IMR-90 (cell line): Measurements from ENCODE around the gene AQP1. TPM values are rescaled to one million over a fixed set of nuclear protein-coding genes. Genes with fewer than 3 reads are reported as not detected.

ENCODE experiments used
- ATAC-seq: fragments of 200-7000 bp; cut with Tn5 transposase; 2 replicates; pipeline ENCODE4 v1.9.1; 2020; ENCODE audit warnings: low read depth, mild to moderate bottlenecking, moderate library complexity
- BruUV-seq: library from RNA; stranded (reverse); fragments of 400-500 nt; replicated peaks from 2 replicates; lab custom pipeline; 2021; lab: Mats Ljungman, UMichigan
- CTCF ChIA-PET: fragments of 300-600 bp; formaldehyde crosslinking; extraction: SDS; loops from one replicate; lab custom pipeline; 2021; ENCODE audit warnings: antibody characterized with exemption; lab: Yijun Ruan, JAX
- POLR2A ChIA-PET: fragments of 300-600 bp; sonication (Branson Sonifier 250); formaldehyde crosslinking; loops from one replicate; lab custom pipeline; 2022; ENCODE audit warnings: antibody characterized with exemption; ENCODE audit not compliant: unreplicated experiment; lab: Charles Lee
- DNase-seq: peaks from one replicate; pipeline ENCODE4 v3.0.0; 2013
- H2AFZ ChIP-seq: replicated peaks from 2 replicates; pipeline ENCODE3; 2013; ENCODE audit warnings: low read length, mild to moderate bottlenecking; ENCODE audit not compliant: poor library complexity
- H2AK5ac ChIP-seq: 2 replicates; pipeline ENCODE4 v1.6.1; 2013; ENCODE audit warnings: low read depth, low read length, inconsistent platforms
- H2AK9ac ChIP-seq: replicated peaks from 2 replicates; pipeline ENCODE3; 2013; ENCODE audit warnings: mild to moderate bottlenecking, low read depth, low read length, moderate library complexity; ENCODE audit not compliant: poor library complexity
- H2BK120ac ChIP-seq: 2 replicates; pipeline ENCODE4 v1.6.1; 2013; ENCODE audit warnings: low read depth, low read length, inconsistent platforms
- H2BK15ac ChIP-seq: 3 replicates; pipeline ENCODE4 v1.6.1; 2013; ENCODE audit warnings: low read depth, low read length, inconsistent platforms
- H2BK20ac ChIP-seq: 2 replicates; pipeline ENCODE4 v1.6.1; 2013; ENCODE audit warnings: low read depth, mild to moderate bottlenecking, inconsistent platforms, low read length, moderate library complexity
- H2BK5ac ChIP-seq: 2 replicates; pipeline ENCODE4 v1.6.1; 2013; ENCODE audit warnings: mild to moderate bottlenecking, low read depth, low read length, inconsistent platforms; ENCODE audit not compliant: poor library complexity, severe bottlenecking
- H3K14ac ChIP-seq: replicated peaks from 2 replicates; pipeline ENCODE4 v1.6.1; 2013; ENCODE audit warnings: low read depth, low read length, inconsistent platforms
- H3K18ac ChIP-seq: 2 replicates; pipeline ENCODE4 v1.6.1; 2013; ENCODE audit warnings: low read depth, low read length, control low read depth
- H3K23ac ChIP-seq: 2 replicates; pipeline ENCODE4 v1.6.1; 2013; ENCODE audit warnings: low read depth, low read length, inconsistent platforms
- H3K27ac ChIP-seq: 2 replicates; pipeline ENCODE4 v1.5.1; 2013; ENCODE audit warnings: mild to moderate bottlenecking, control low read depth, low read length; ENCODE audit not compliant: insufficient read depth
- H3K27me3 ChIP-seq: 2 replicates; pipeline ENCODE4 v1.6.1; 2013; ENCODE audit warnings: low read length; ENCODE audit not compliant: control insufficient read depth, insufficient read depth
- H3K36me3 ChIP-seq: 2 replicates; pipeline ENCODE4 v1.6.1; 2013; ENCODE audit warnings: low read length, mixed read lengths; ENCODE audit not compliant: control insufficient read depth, insufficient read depth
- H3K4ac ChIP-seq: 2 replicates; pipeline ENCODE4 v1.6.1; 2013; ENCODE audit warnings: low read depth, low read length, inconsistent platforms
- H3K4me1 ChIP-seq: 2 replicates; pipeline ENCODE4 v1.6.1; 2013; ENCODE audit warnings: low read length, mixed read lengths; ENCODE audit not compliant: control insufficient read depth, insufficient read depth
- H3K4me2 ChIP-seq: 2 replicates; pipeline ENCODE4 v1.6.1; 2013; ENCODE audit warnings: low read depth, mild to moderate bottlenecking, control low read depth, low read length, moderate library complexity
- H3K4me3 ChIP-seq: 2 replicates; pipeline ENCODE4 v1.5.1; 2013; ENCODE audit warnings: low read depth, mild to moderate bottlenecking, control low read depth, low read length, moderate library complexity; ENCODE audit not compliant: insufficient read depth
- H3K56ac ChIP-seq: 2 replicates; pipeline ENCODE4 v1.6.1; 2013; ENCODE audit warnings: low read length, inconsistent platforms; ENCODE audit not compliant: insufficient read depth; ENCODE audit errors: extremely low read depth
- H3K79me1 ChIP-seq, 2 experiments: 2 replicates each; pipeline ENCODE4 v1.6.1; 2013; ENCODE audit warnings: low read length in 2 of 2, inconsistent platforms in 1 of 2, low read depth in 1 of 2
- H3K9ac ChIP-seq: 2 replicates; pipeline ENCODE4 v1.6.1; 2013; ENCODE audit warnings: low read depth, low read length, control low read depth
- H3K9me1 ChIP-seq: 2 replicates; pipeline ENCODE4 v1.6.1; 2013; ENCODE audit warnings: low read length, inconsistent platforms; ENCODE audit not compliant: insufficient read depth
- H3K9me3 ChIP-seq: 2 replicates; pipeline ENCODE4 v1.6.1; 2013; ENCODE audit warnings: low read length; ENCODE audit not compliant: control insufficient read depth, insufficient read depth
- H4K20me1 ChIP-seq: 2 replicates; pipeline ENCODE4 v1.6.1; 2013; ENCODE audit warnings: low read length, inconsistent platforms; ENCODE audit not compliant: insufficient read depth
- H4K5ac ChIP-seq: 2 replicates; pipeline ENCODE4 v1.6.1; 2013; ENCODE audit warnings: mild to moderate bottlenecking, low read depth, low read length, control low read depth
- H4K8ac ChIP-seq, 2 experiments: 2 replicates each; pipeline ENCODE4 v1.6.1; 2013; ENCODE audit warnings: low read depth in 2 of 2, low read length in 2 of 2, control low read depth in 1 of 2, inconsistent platforms in 1 of 2
- H4K91ac ChIP-seq: 2 replicates; pipeline ENCODE4 v1.6.1; 2013; ENCODE audit warnings: low read depth, low read length, inconsistent platforms; ENCODE audit not compliant: insufficient read depth
- BHLHE40 ChIP-seq: fragments of 150-350 bp; IDR thresholded peaks from 2 replicates; pipeline ENCODE4 v1.6.1; 2016; ENCODE audit warnings: mild to moderate bottlenecking, low read depth, low read length
- CEBPB ChIP-seq: IDR thresholded peaks from 2 replicates; pipeline ENCODE4 v1.6.1; 2012; ENCODE audit warnings: low read depth, low read length, improper control_type of control experiment
- CHD1 ChIP-seq: IDR thresholded peaks from 2 replicates; pipeline ENCODE4 v1.6.1; 2012; ENCODE audit warnings: low read depth, low read length, improper control_type of control experiment
- FOS ChIP-seq: fragments of 150-350 bp; IDR thresholded peaks from 2 replicates; pipeline ENCODE4 v1.6.1; 2016; ENCODE audit warnings: low read depth, low read length
- MAFK ChIP-seq: IDR thresholded peaks from 2 replicates; pipeline ENCODE4 v1.6.1; 2012; ENCODE audit warnings: low read depth, low read length, improper control_type of control experiment
- MAZ ChIP-seq: IDR thresholded peaks from 2 replicates; pipeline ENCODE4 v1.6.1; 2012; ENCODE audit warnings: low read depth, mild to moderate bottlenecking, low read length, improper control_type of control experiment, moderate library complexity, borderline replicate concordance
- MXI1 ChIP-seq: IDR thresholded peaks from 2 replicates; pipeline ENCODE4 v1.6.1; 2012; ENCODE audit warnings: low read depth, mild to moderate bottlenecking, low read length, moderate library complexity, borderline replicate concordance
- NFE2L2 ChIP-seq: fragments of 150-350 bp; IDR thresholded peaks from 2 replicates; pipeline ENCODE4 v1.6.1; 2016; ENCODE audit warnings: low read depth, mild to moderate bottlenecking, low read length
- POLR2A ChIP-seq: IDR thresholded peaks from 2 replicates; pipeline ENCODE4 v1.6.1; 2012; ENCODE audit warnings: mild to moderate bottlenecking, low read depth, low read length
- RAD21 ChIP-seq: IDR thresholded peaks from 2 replicates; pipeline ENCODE4 v1.6.1; 2012; ENCODE audit warnings: low read length, improper control_type of control experiment
- RCOR1 ChIP-seq: IDR thresholded peaks from 2 replicates; pipeline ENCODE4 v1.6.1; 2012; ENCODE audit warnings: mild to moderate bottlenecking, low read length, improper control_type of control experiment; ENCODE audit not compliant: insufficient replicate concordance
- RFX5 ChIP-seq: IDR thresholded peaks from 2 replicates; pipeline ENCODE4 v1.8.0; 2012; ENCODE audit warnings: low read depth, mild to moderate bottlenecking, low read length, moderate library complexity
- SMC3 ChIP-seq: fragments of 150-350 bp; IDR thresholded peaks from 2 replicates; pipeline ENCODE4 v1.6.1; 2016; ENCODE audit warnings: low read depth, mild to moderate bottlenecking, antibody characterized with exemption, low read length, moderate library complexity
- WGBS, 2 experiments: methylation state at CpG; one replicate each; pipeline versions ENCODE4 v1.1.5 to v1.1.7; 2013; ENCODE audit warnings: missing lambda C conversion rate in 2 of 2; ENCODE audit not compliant: insufficient read length in 1 of 2; ENCODE audit errors: extremely low coverage in 2 of 2; 5-methylcytosine and 5-hydroxymethylcytosine counted together
- dilution Hi-C: fragments of 300-500 bp; cut with HindIII; formaldehyde crosslinking; loops from one replicate; pipeline ENCODE4 v1.14.3; 2018; ENCODE audit warnings: low sequenced_read_pairs; ENCODE audit not compliant: unreplicated experiment
- in situ Hi-C: fragments of 300-500 bp; cut with MboI; formaldehyde crosslinking; loops from 3 replicates; pipeline ENCODE4 v1.14.3; 2019; ENCODE audit warnings: low sequenced_read_pairs, inconsistent platforms, mixed read lengths
- intact Hi-C: fragments of 100-400 bp; cut with micrococcal nuclease; formaldehyde crosslinking; loops from 2 replicates; pipeline ENCODE4 v1.10.0; 2022
- polyA plus RNA-seq, 3 experiments: library from polyadenylated mRNA; depleted of rRNA; stranded (reverse); fragments of >200 nt; gene quantifications; 2 replicates each; pipeline ENCODE4 v1.2.3, GENCODE V29; 2012; ENCODE audit warnings: low replicate concordance in 1 of 3
- total RNA-seq: library from RNA; depleted of rRNA; stranded (reverse); fragments of >200 nt; gene quantifications from 2 replicates; pipeline ENCODE4 v1.2.3, GENCODE V29; 2012
- TF ChIP-seq, protein P1 (sequence below): conservative IDR thresholded peaks from 2 replicates; pipeline ENCODE4 v1.5.1; 2012; ENCODE audit warnings: mild to moderate bottlenecking, low read depth, low read length, improper control_type of control experiment
- TF ChIP-seq, protein P2 (sequence below): fragments of 150-350 bp; IDR thresholded peaks from 2 replicates; pipeline ENCODE4 v1.6.1; 2016; ENCODE audit warnings: low read depth, mild to moderate bottlenecking, low read length, moderate library complexity, borderline replicate concordance
- TF ChIP-seq, protein P3 (sequence below): fragments of 150-350 bp; IDR thresholded peaks from 2 replicates; pipeline ENCODE4 v1.6.1; 2017; ENCODE audit warnings: mild to moderate bottlenecking, antibody characterized with exemption, low read length, low read depth

The AQP1 gene
- total and polyA plus RNA-seq, 2 of the 4 experiments (the other 2 are of a cell fraction), result 0.18 to 0.39 TPM

DNA sequence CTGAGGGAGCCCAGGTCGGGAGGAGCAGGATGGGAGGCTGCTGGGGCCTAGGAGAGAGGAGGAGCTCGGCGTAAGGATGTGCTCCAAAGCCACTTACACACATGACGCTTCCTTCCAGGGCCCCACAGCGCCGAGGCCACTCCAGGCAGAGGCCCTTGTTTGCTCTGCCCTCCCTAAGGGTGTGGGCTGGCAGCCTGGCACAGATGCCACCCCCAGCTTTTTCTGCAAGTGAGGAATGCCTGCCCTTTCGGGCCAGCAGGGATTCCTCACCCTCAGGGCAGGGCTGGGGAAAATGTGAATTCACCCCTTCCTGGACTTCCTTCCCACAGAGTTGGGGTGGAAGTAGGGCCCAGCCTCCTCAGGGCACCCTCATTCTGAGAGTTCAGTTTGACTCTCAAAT, 5.6 kb upstream of the AQP1 start:
- ChIA-PET POLR2A (no interaction called here), CTCF (interaction anchor here (0.7 kb wide), 1 partner anchor 17 kb away, joined by 3 read pairs; no protein-coding TSS in a partner anchor)
- no peak for DNase-seq
- Histone ChIP-seq H3K14ac (no peak overlapping the region), H2BK120ac (no peak overlapping the region), H2AK9ac (no peak overlapping the region), H3K79me1 (no peaks in the 10 kb centered on the region), H3K23ac (no peak overlapping the region), H4K20me1 (no peaks in the 10 kb centered on the region), H3K18ac (no peak overlapping the region), H3K36me3 (no peaks in the 10 kb centered on the region), H4K5ac (no peak overlapping the region), H3K9me1 (0 out of 2 replicates have a peak, but pooled peaks cover 5% of the 10 kb centered on the region), H4K91ac (no peak overlapping the region), H2AFZ (no peak overlapping the region), H3K27ac (no peak overlapping the region), H3K27me3 (peaks cover 3% of the 10 kb centered on the region; the same call in 1 of the 2 replicates), H3K4me3 (no peak overlapping the region), H4K8ac (no peak overlapping the region), H3K4ac (no peak overlapping the region), H2BK5ac (no peak overlapping the region), H3K56ac (no peak overlapping the region), H2AK5ac (no peak overlapping the region), H2BK15ac (no peak overlapping the region), H3K4me2 (no peak overlapping the region), H3K4me1 (peaks cover 6% of the 10 kb centered on the region), H3K9ac (no peak overlapping the region), H3K9me3 (no peaks in the 10 kb centered on the region), H2BK20ac (no peak overlapping the region)
- WGBS, 2 experiments, result no CpG with 5 or more reads among the region's 7 CpGs
- intact Hi-C loops, result no loop called here
- in situ Hi-C loops, result no loop called here
- ATAC-seq, result peak; percentile 21
- TF ChIP-seq CHD1 (no peak), MAZ (no peak), MAFK (no peak), FOS (no peak), POLR2A (no peak), NFE2L2 (no peak), SMC3 (no peak), RFX5 (no peak), RCOR1 (no peak), MXI1 (no peak), RAD21 (no peak), BHLHE40 (no peak), CEBPB (no peak)
- TF ChIP-seq, protein P1, sequence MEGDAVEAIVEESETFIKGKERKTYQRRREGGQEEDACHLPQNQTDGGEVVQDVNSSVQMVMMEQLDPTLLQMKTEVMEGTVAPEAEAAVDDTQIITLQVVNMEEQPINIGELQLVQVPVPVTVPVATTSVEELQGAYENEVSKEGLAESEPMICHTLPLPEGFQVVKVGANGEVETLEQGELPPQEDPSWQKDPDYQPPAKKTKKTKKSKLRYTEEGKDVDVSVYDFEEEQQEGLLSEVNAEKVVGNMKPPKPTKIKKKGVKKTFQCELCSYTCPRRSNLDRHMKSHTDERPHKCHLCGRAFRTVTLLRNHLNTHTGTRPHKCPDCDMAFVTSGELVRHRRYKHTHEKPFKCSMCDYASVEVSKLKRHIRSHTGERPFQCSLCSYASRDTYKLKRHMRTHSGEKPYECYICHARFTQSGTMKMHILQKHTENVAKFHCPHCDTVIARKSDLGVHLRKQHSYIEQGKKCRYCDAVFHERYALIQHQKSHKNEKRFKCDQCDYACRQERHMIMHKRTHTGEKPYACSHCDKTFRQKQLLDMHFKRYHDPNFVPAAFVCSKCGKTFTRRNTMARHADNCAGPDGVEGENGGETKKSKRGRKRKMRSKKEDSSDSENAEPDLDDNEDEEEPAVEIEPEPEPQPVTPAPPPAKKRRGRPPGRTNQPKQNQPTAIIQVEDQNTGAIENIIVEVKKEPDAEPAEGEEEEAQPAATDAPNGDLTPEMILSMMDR, result no peak
- TF ChIP-seq, protein P2, sequence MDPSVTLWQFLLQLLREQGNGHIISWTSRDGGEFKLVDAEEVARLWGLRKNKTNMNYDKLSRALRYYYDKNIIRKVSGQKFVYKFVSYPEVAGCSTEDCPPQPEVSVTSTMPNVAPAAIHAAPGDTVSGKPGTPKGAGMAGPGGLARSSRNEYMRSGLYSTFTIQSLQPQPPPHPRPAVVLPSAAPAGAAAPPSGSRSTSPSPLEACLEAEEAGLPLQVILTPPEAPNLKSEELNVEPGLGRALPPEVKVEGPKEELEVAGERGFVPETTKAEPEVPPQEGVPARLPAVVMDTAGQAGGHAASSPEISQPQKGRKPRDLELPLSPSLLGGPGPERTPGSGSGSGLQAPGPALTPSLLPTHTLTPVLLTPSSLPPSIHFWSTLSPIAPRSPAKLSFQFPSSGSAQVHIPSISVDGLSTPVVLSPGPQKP, result no peak
- TF ChIP-seq, protein P3, sequence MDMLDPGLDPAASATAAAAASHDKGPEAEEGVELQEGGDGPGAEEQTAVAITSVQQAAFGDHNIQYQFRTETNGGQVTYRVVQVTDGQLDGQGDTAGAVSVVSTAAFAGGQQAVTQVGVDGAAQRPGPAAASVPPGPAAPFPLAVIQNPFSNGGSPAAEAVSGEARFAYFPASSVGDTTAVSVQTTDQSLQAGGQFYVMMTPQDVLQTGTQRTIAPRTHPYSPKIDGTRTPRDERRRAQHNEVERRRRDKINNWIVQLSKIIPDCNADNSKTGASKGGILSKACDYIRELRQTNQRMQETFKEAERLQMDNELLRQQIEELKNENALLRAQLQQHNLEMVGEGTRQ, result no peak
- BruUV-seq, result no TSS peak
- dilution Hi-C loops, result no loop called here
